ENCODE data around the gene ATOH8.
A peak's percentile ranks its signal among the peaks of the same experiment; 100 is the strongest.
"Not testable (repeated sequence)": the region's sequence is repeated elsewhere in the genome, so short reads cannot be mapped to it uniquely, and the experiment has no call there.

Gene ATOH8

GRCh38 chr2:85753525-85754312 lies at the start of gene ATOH8:
TSS of gene ATOH8 (plus strand) at chr2:85753991. CDS start at chr2:85754190, 199 bp downstream.
- peak; percentile 10 for DNase-seq

DNA sequence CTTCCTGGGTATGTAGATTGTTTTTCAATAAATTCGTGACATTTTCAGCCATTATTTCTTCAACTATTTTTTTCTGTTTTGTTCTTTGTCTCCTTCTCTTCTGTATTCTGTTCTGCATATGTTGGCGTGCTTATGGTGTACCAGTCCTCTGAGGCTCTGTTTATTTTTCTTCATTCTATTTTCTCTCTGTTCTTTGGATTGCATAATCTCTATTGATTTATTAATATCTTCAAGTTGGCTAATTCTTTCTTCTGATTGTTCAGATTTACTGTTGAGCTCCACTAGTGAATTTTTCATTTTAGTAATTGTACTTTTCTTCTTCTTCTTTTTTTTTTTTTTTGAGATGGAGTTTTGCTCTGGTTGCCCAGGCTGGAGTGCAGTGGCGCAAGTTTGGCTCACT lies 49.8 kb upstream of the ATOH8 start:
- no peak for DNase-seq

DNA sequence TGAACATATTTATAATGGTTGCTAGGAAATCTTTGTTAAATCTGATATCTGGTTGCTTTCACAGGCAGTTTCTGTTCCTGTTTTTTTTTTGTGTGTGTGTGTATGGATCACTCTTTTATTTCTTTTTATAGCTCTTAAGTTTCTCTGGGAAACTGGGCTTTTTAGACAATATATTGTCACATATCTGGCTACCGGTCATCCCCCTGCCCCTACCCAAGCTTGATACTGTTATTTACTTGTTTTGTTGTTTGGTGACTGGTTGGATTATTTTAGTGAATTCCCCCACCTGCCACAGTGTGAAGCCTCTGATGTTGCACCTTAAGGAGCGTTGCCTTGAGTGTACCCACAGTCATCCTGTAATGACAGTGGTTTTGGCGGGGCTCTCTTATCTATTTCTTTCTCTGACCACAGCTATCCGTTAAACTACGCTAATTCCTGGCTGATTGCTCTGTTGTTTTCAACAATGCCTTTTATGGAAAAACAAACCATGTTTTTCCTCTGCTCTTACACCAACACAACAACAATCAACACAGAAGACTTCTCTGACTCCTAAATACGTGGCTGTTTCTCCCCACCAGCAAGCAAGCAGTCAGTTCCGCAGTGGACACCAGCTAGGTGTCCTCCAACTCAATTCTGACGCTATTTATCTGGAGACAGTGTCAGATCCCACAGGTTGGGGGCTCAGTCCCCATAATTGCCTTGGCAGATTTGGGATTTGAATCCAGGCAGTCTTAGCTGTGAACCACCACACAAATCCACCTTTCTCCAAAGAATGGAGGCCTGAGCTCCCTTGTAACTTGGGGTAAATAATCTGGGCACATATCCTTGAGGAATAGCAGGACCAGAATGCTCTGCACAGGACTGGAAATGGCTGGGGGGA lies 48.8 kb upstream of the ATOH8 start:
- DNase-seq: no peak

DNA sequence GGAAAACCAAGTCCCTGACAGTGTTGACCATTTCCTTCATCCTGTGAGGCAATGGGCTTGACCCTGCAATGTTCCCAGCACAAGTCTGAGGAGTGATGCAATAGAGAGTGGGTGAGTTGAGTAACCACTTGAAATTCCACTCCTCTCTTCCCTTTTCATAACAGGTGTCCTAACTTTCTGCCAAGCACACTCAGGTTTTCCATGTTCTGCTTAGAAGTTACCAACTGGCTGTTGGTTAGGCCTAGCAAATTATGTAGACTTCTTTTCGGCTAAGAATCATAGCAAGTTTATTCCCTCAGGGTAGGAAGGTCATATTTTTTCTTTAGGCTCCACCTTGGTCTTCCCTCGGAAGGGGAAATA lies 48.1 kb upstream of the ATOH8 start:
- DNase-seq: no peak

DNA sequence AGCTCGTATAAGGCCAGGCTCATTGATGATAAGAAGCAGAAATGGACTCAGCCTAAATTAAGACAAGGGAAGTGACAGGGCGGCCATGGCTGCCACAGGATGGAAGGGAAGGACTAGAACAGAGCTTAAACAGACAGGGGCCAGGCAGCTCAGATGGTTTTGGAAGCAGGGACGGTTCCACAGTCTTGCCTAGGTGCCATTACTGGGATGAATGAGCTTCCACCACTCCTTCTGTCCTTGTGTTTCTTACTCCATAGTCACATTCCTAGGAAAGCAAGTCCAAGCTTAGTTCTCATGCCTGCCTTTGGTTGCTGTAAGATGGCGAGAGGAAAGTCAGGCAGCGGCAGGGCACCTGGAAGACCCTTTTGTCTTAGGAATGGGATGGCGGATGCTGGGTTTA lies 47.7 kb upstream of the ATOH8 start:
- DNase-seq: no peak

DNA sequence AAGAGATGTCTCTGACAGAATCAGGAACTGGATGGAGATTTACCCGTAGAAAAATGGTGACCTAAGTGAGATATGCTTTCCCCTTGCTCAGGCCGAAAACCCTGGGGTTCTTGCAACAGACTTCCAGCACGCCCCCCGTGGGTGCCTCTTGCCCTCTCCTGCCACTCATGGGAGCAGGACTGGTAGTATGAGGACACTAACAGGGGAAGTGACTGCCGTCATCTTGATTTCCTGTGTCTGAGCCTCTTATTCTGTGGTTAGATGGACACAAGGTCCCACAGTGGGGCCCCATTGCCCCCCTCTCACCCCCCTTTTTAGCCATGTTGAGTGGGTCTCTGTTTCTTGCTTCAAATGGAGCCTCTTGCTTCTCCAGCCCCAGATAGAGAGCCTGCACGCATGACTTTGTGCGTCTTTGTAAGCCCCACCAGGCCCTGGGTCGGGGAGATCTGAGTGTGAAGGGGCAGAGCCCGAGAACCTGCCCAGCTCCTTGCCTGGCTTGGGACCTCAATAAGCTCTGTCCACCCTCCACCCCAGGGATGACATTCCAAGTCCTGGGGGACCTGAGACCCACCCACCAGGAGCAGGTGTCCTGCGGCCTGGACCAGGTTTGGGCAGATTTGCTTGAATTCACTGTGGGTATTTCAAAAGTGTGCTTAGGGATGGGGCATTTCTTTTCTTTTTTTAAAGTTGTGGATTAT lies 47.0 kb upstream of the ATOH8 start:
- DNase-seq: no peak

DNA sequence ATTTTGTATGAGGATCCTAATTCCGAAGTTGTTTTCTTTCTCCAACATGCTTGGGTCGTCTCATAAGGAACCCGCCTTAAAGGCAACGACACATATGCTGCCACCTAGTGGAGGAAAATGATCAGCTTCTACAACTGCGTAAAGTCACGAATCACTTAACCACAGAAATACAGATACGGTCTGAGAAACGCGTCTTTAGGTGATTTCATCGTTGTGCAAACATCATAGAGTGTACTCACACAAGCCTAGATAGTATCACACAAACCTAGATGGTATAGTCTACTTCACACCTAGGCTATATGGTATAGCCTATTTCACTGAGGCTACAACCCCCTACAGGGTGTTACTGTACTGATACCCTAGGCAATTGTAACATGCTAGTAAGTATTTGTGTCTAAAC lies 46.5 kb upstream of the ATOH8 start:
- DNase-seq: peak; percentile 64

DNA sequence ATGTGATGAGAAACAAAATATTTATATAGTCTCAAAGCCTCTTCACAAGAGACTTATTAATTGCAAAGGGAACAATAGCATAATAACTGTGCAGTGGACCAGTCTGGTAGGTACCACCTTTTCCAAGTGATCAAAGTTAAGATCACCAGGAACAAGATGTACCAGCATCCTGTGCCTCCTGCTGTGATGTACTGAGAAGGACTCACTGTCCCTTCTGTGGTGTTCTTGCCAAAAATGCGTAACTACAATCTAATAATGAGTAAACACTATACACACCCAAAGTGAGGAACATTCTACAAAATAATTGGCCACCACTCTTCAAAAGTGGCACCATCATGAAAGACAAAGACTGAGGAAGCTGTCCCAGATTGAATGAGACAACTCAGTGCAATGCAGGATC lies 45.1 kb upstream of the ATOH8 start:
- no peak for DNase-seq

DNA sequence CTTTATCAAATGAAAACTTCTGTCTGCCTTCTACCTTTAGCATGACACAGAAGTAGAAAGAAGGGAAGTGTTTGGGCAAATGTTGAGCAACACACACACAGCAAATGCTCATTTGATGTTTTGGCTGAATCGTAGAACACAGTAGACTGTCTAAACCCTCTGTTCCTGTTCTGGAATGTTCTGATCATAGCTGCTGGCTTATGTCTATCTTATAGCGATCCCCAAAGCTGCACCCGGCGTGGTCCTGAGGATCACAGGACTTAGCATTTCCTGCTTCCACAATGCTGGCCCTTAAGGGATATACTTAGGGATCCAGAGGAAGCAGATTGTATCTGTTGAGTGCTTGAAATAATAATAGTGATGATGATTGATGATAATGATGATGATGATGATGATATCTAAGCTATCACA lies 44.4 kb upstream of the ATOH8 start:
- DNase-seq: no peak

DNA sequence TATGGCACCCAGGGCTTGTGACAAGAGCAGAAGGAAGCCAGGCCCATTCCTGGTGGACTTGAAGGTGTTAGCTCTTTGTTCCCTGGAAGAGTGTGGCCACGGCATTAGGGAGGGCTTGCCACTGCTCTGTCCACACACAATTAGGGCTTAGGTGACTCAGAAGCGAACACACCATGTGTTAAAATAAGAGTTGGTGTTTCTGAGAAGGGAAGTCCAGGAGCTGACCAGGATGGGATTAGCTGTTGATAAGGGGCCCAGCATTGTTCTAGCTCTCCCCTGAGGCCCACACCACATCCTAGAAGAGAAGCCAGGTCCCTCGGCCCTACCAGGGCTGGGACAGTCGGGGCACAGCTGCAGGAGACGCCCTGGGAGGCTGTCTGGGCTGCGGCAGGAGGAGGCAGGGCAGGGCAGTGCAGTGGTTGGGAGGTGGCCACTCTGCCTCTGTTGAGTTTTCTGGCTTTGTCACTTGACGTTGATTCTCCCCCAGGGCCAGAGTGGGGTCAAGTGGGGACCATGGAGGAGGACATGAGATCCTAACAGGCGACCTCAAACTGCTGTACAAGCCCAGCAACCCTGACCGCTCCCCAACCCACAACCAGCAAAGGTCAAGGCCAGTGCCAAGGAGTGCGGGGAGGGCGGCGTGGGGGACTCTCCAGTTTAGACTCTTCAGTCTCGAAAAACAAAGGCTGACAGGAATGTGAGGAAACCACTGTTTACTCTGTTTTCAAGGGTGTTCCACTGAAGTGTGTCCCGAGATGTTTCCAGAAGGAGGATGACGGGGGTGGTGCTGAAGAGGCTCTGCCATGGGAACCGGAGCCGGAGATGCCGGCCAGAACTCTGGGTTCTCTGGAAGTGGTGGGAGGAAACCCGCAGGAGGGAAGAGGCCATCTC lies 42.9 kb upstream of the ATOH8 start:
- DNase-seq: no peak

GRCh38 chr2:85711578-85712060 lies 42.2 kb upstream of the ATOH8 start:
- no peak for DNase-seq

- no peak for DNase-seq
Observed at GRCh38 chr2:85712336-85712735, 41.5 kb upstream of the ATOH8 start.

- no peak for DNase-seq
Observed at GRCh38 chr2:85712849-85713612, 40.8 kb upstream of the ATOH8 start.

GRCh38 chr2:85713836-85714235 lies 40.0 kb upstream of the ATOH8 start:
- DNase-seq: no peak

GRCh38 chr2:85714421-85714820 lies 39.4 kb upstream of the ATOH8 start:
- not testable (repeated sequence) for DNase-seq

DNA sequence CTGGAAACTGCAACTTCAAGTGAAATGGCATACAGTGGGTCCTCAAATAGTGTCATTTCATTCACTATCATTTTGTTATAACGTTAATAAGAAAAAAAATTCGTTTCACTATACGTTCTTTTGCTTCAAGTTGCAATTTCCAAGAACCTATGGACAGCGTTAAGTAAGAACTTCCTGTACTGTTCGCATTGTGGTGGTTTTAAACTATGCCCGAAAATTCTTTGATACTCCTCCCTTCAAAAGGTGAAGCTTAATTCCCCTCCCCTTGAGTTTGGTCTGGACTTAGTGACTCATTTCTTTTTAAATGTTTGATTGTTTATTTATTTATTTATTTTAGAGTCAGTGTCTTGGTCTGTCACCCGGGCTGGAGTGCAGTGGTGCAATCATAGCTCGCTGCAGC lies 39.0 kb upstream of the ATOH8 start:
- no peak for DNase-seq

- no peak for DNase-seq
Observed at GRCh38 chr2:85716346-85716914, 37.4 kb upstream of the ATOH8 start.

DNA sequence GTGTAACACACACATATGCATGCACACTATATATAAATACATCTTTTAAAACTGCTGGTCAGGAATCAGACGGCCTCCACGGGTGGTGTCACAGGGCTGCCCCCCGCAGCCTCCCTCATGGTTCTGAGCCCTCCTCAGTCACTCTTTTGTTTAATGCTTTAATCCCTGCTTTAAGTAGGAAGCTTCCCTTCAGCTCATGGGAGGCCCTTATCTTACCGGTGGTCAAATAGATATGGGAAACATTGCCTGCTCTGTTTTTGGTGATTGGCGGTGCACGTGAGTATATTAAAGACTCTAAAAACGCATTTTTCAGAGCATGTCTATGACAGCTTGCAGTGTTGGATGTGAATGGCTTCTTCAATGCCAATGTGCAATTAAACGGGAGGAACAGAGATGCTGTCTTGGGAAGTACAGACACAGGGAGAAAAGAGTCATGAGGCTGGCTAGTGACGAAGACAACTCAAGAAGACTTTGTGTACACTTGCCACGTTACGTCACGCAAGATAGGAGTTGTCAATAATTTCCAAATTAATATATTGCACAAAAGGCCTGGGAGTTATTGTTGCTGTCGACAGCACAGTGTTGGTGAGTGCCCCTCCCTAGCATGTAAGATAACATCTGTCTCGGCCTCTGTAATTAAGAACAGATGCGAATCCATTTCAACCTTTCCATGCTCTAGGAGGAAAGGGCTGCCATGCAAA lies 36.3 kb upstream of the ATOH8 start:
- DNase-seq: no peak

- no peak for DNase-seq
Observed at GRCh38 chr2:85718009-85718391, 35.8 kb upstream of the ATOH8 start.

GRCh38 chr2:85718885-85719492 lies 34.8 kb upstream of the ATOH8 start:
- no peak for DNase-seq
